Measurements from ENCODE around the gene TPSG1. TPM values are rescaled to one million over a fixed set of nuclear protein-coding genes. Genes with fewer than 3 reads are reported as not detected.

Gene TPSG1
- total and polyA plus RNA-seq, 10 of the 15 experiments (the other 5 are each of a cell fraction or from before 2014, with no cell fraction given): not detected

DNA sequence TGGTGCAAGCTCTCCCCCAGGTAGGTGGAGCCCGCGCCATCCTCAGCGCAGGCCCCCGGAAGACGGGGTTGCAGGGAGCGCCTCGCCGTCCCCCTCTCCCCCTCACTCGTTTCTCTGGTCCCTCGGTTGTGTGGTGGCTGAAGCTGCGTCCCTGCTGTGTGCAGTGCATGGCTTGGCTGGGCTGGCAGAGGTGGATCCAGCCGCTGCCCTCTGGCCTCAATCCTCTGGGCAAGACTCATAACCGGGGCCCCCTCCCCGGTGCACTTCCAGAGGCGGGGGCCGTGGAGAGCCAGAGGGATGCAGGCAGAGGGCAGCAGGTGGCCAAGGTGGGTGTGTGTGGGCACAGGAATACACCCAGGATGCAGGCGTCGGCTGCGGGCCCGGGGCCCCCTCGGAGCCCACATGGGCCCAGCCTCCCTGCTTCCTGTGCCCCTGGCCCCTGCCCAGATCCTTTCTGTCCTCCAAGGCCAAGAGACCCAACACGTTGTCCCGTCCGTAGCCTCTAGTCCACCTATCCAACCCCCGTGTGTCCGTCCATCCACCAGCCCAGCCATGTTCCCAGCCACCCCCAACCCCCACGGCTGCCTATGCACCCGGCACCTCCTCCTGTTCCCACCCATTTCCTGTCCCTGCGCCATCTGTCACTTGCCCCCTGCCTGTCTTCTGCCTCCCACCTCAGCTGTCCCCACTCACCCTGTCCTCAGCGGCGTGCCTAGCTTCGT is 9.3 kb downstream of the TPSG1 start:
- in situ Hi-C loops (cut with MboI) (no loop called here), intact Hi-C loops (cut with micrococcal nuclease; ENCODE audit: unreplicated experiment) (no loop called here)
- BruUV-seq (replicated peaks): no TSS peak
- Histone ChIP-seq H3K27ac (ENCODE audit: control insufficient read depth, insufficient read depth) (no peak overlapping the region), H3K4me1 (ENCODE audit: control insufficient read depth, insufficient read depth, low read length) (no peaks in the 10 kb centered on the region), H3K79me2 (ENCODE audit: control insufficient read depth, insufficient read depth, low read length) (no peaks in the 10 kb centered on the region), H3K9me3 (replicated peaks; ENCODE audit: control insufficient read depth, insufficient read depth, low read length) (no peaks in the 10 kb centered on the region), H3K9ac (ENCODE audit: control insufficient read depth, insufficient read depth, low read length) (no peak overlapping the region), H3K27me3 (replicated peaks in 1 of 2; ENCODE audit: control insufficient read depth in 2 of 2, insufficient read depth in 2 of 2, low read length in 1 of 2) (no peaks in the 10 kb centered on the region), H3K36me3 (ENCODE audit: control insufficient read depth in 2 of 2, insufficient read depth in 2 of 2, low read length in 1 of 2) (no peaks in the 10 kb centered on the region), H3K4me2 (ENCODE audit: control insufficient read depth, insufficient read depth) (no peak overlapping the region), H4K20me1 (ENCODE audit: control insufficient read depth, insufficient read depth) (no peaks in the 10 kb centered on the region), H3K4me3 (no peak overlapping the region), H2AFZ (ENCODE audit: control insufficient read depth, low read depth, low read length) (no peak overlapping the region)
- RAD21 ChIA-PET (ENCODE audit: unreplicated experiment): interaction anchor here (0.6 kb wide), 1 partner anchor 257 kb away, joined by 4 read pairs; no protein-coding TSS in a partner anchor
- no peak for TF ChIP-seq ATF2 (IDR thresholded peaks at IDR 0.05; ENCODE audit: low read length)
- TF ChIP-seq, protein P1, sequence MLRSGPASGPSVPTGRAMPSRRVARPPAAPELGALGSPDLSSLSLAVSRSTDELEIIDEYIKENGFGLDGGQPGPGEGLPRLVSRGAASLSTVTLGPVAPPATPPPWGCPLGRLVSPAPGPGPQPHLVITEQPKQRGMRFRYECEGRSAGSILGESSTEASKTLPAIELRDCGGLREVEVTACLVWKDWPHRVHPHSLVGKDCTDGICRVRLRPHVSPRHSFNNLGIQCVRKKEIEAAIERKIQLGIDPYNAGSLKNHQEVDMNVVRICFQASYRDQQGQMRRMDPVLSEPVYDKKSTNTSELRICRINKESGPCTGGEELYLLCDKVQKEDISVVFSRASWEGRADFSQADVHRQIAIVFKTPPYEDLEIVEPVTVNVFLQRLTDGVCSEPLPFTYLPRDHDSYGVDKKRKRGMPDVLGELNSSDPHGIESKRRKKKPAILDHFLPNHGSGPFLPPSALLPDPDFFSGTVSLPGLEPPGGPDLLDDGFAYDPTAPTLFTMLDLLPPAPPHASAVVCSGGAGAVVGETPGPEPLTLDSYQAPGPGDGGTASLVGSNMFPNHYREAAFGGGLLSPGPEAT (IDR thresholded peaks at IDR 0.05; ENCODE audit: low read depth): no peak
- no peak for TF ChIP-seq FOXM1 (IDR thresholded peaks at IDR 0.05; ENCODE audit: low read depth, low read length)
- no peak for TF ChIP-seq ZNF207 (IDR thresholded peaks at IDR 0.05; ENCODE audit: borderline replicate concordance)
- TF ChIP-seq ZNF274 (IDR thresholded peaks at IDR 0.05; ENCODE audit: insufficient read depth, insufficient read length): no peak
- TF ChIP-seq ESRRA (IDR thresholded peaks at IDR 0.05; ENCODE audit: low read length): no peak
- no peak for TF ChIP-seq BMI1 (IDR thresholded peaks at IDR 0.05; ENCODE audit: borderline replicate concordance)
- TF ChIP-seq, protein P2, sequence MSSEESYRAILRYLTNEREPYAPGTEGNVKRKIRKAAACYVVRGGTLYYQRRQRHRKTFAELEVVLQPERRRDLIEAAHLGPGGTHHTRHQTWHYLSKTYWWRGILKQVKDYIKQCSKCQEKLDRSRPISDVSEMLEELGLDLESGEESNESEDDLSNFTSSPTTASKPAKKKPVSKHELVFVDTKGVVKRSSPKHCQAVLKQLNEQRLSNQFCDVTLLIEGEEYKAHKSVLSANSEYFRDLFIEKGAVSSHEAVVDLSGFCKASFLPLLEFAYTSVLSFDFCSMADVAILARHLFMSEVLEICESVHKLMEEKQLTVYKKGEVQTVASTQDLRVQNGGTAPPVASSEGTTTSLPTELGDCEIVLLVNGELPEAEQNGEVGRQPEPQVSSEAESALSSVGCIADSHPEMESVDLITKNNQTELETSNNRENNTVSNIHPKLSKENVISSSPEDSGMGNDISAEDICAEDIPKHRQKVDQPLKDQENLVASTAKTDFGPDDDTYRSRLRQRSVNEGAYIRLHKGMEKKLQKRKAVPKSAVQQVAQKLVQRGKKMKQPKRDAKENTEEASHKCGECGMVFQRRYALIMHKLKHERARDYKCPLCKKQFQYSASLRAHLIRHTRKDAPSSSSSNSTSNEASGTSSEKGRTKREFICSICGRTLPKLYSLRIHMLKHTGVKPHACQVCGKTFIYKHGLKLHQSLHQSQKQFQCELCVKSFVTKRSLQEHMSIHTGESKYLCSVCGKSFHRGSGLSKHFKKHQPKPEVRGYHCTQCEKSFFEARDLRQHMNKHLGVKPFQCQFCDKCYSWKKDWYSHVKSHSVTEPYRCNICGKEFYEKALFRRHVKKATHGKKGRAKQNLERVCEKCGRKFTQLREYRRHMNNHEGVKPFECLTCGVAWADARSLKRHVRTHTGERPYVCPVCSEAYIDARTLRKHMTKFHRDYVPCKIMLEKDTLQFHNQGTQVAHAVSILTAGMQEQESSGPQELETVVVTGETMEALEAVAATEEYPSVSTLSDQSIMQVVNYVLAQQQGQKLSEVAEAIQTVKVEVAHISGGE (CRISPR knock-in tag; IDR thresholded peaks at IDR 0.05): no peak
- no peak for TF ChIP-seq SMC3 (IDR thresholded peaks at IDR 0.05; ENCODE audit: borderline replicate concordance, low read length)
- no peak for TF ChIP-seq SMAD5 (IDR thresholded peaks at IDR 0.05; ENCODE audit: low read depth)
- no peak for TF ChIP-seq POU2F2 (IDR thresholded peaks at IDR 0.05; ENCODE audit: borderline replicate concordance, low read depth, low read length)
- TF ChIP-seq KLF5 (IDR thresholded peaks at IDR 0.05; ENCODE audit: partially characterized antibody): no peak
- TF ChIP-seq SREBF1 (IDR thresholded peaks at IDR 0.05; ENCODE audit: low read length): no peak
- no peak for TF ChIP-seq CBX5 (IDR thresholded peaks at IDR 0.05; ENCODE audit: low read depth)
- no peak for TF ChIP-seq ZZZ3 (IDR thresholded peaks at IDR 0.05; ENCODE audit: control insufficient read depth, insufficient read length, low read depth)
- TF ChIP-seq ZBED1 (IDR thresholded peaks at IDR 0.05; ENCODE audit: borderline replicate concordance): no peak
- SMC1A ChIA-PET (ENCODE audit: uncharacterized antibody, unreplicated experiment): no interaction called here
- FAIRE-seq (no peak), DNase-seq (ENCODE audit: low read depth, low spot score) (no peak), ATAC-seq (no peak)
- CTCF ChIA-PET: no interaction called here
- WGBS (ENCODE audit: insufficient coverage, insufficient replicate concordance, low lambda C conversion rate, missing lambda C conversion rate): 34% methylated on average over 32 of the region's 32 CpGs
- POLR2A ChIA-PET: no interaction called here

Measured in GM12878 (cell line).